ENCODE data around the gene SORCS3. TPM values are rescaled to one million over a fixed set of nuclear protein-coding genes. Genes with fewer than 3 reads are reported as not detected.

SORCS3 gene
- total RNA-seq, 2 donors from 2014 or later, result 4.3 TPM; not detected in 1

GRCh38 chr10:104924101-104924795 lies 283.2 kb downstream of the SORCS3 start:
- WGBS, result 81% methylated on average over 6 of the region's 6 CpGs
- H3K4me3 ChIP-seq, result no peak overlapping the region
- no peaks in the 10 kb centered on the region for H3K9me3 ChIP-seq
- DNase-seq (ENCODE audit: low spot score), result no peak
- intact Hi-C loops (cut with DNase I), result loop anchor here (10.0 kb wide), 1 partner anchor 279 kb away; the partner anchor contains the start of gene SORCS3
- H3K4me1 ChIP-seq (replicated peaks), result no peaks in the 10 kb centered on the region
- no peak overlapping the region for H3K27ac ChIP-seq
- no peaks in the 10 kb centered on the region for H3K36me3 ChIP-seq
- TF ChIP-seq POLR2AphosphoS5 (IDR thresholded peaks at IDR 0.05), result no peak
- no peak for TF ChIP-seq POLR2A (IDR thresholded peaks at IDR 0.05)
- no peak for TF ChIP-seq CTCF (IDR thresholded peaks at IDR 0.05)
- H3K27me3 ChIP-seq (replicated peaks; ENCODE audit: insufficient read depth), result no peaks in the 10 kb centered on the region

- Histone ChIP-seq H3K27ac (no peak overlapping the region), H3K4me3 (no peak overlapping the region), H3K9me3 (no peaks in the 10 kb centered on the region), H3K27me3 (replicated peaks; ENCODE audit: insufficient read depth) (no peaks in the 10 kb centered on the region), H3K36me3 (no peaks in the 10 kb centered on the region), H3K4me1 (replicated peaks) (no peaks in the 10 kb centered on the region)
- intact Hi-C loops (cut with DNase I), result loop anchor here (5.0 to 10.0 kb wide), 2 partner anchors 281 to 343 kb away; partner anchors contain the start of gene SORCS3
- DNase-seq (ENCODE audit: low spot score), result peak; percentile 9
- TF ChIP-seq POLR2A (IDR thresholded peaks at IDR 0.05), result no peak
- TF ChIP-seq CTCF (IDR thresholded peaks at IDR 0.05), result peak in 3 of 4 experiments; percentile 34 to 56 (median 38)
- no peak for TF ChIP-seq POLR2AphosphoS5 (IDR thresholded peaks at IDR 0.05)
- WGBS, result 64% methylated on average over 3 of the region's 3 CpGs
These were observed 284.3 kb downstream of the SORCS3 start for GRCh38 chr10:104925232-104925851.

- DNase-seq (ENCODE audit: low spot score), result no peak
- WGBS, result 90% methylated on average over 2 of the region's 2 CpGs
These were observed 287.6 kb downstream of the SORCS3 start for GRCh38 chr10:104928734-104929133.

GRCh38 chr10:104931612-104932134 lies 290.6 kb downstream of the SORCS3 start:
- 29% methylated on average over 2 of the region's 2 CpGs for WGBS
- Histone ChIP-seq H3K27ac (no peak overlapping the region), H3K4me3 (no peak overlapping the region), H3K36me3 (no peaks in the 10 kb centered on the region), H3K4me1 (replicated peaks) (no peaks in the 10 kb centered on the region), H3K27me3 (replicated peaks; ENCODE audit: insufficient read depth) (no peaks in the 10 kb centered on the region), H3K9me3 (no peaks in the 10 kb centered on the region)
- no peak for DNase-seq (ENCODE audit: low spot score)
- intact Hi-C loops (cut with DNase I), result no loop called here
- TF ChIP-seq CTCF (IDR thresholded peaks at IDR 0.05), result no peak
- no peak for TF ChIP-seq POLR2A (IDR thresholded peaks at IDR 0.05)
- TF ChIP-seq POLR2AphosphoS5 (IDR thresholded peaks at IDR 0.05), result no peak

More at GRCh38 chr10:104928734-104929133, 287.6 kb downstream of the SORCS3 start:
- TF ChIP-seq POLR2A (IDR thresholded peaks at IDR 0.05), result no peak
- no peak for TF ChIP-seq CTCF (IDR thresholded peaks at IDR 0.05)
- TF ChIP-seq POLR2AphosphoS5 (IDR thresholded peaks at IDR 0.05), result no peak
- Histone ChIP-seq H3K4me3 (no peak overlapping the region), H3K9me3 (no peaks in the 10 kb centered on the region), H3K36me3 (no peaks in the 10 kb centered on the region), H3K27me3 (replicated peaks; ENCODE audit: insufficient read depth) (no peaks in the 10 kb centered on the region), H3K4me1 (replicated peaks) (no peaks in the 10 kb centered on the region), H3K27ac (no peak overlapping the region)
- intact Hi-C loops (cut with DNase I), result loop anchor here (5.0 to 10.0 kb wide), 2 partner anchors 284 to 346 kb away; partner anchors contain the start of gene SORCS3
